ENCODE measurements around the gene STIM1.

Gene STIM1

GRCh38 chr11:3964935-3965604 lies 109.6 kb downstream of the STIM1 start:
- no peak overlapping the region for H4K8ac ChIP-seq (ENCODE audit: low read depth, low read length)
- H3K9ac ChIP-seq (ENCODE audit: low read length) = no peak overlapping the region
- no peak overlapping the region for H3K18ac ChIP-seq (ENCODE audit: low read length)
- H2BK15ac ChIP-seq (replicated peaks; ENCODE audit: low read depth) = no peak overlapping the region
- no peaks in the 10 kb centered on the region for H3K27me3 ChIP-seq (ENCODE audit: insufficient read depth, low read length, poor library complexity)
- no peak overlapping the region for H4K5ac ChIP-seq (ENCODE audit: low read length)
- no peak overlapping the region for H2BK120ac ChIP-seq (ENCODE audit: low read depth, low read length)
- H3K23ac ChIP-seq (ENCODE audit: low read length) = no peak overlapping the region
- no peaks in the 10 kb centered on the region for H3K4me1 ChIP-seq (ENCODE audit: control insufficient read depth, low read depth, low read length)
- H3K36me3 ChIP-seq (ENCODE audit: control insufficient read depth, insufficient read depth, low read length) = no peaks in the 10 kb centered on the region
- H2BK5ac ChIP-seq (ENCODE audit: low read length) = no peak overlapping the region
- no peak overlapping the region for H3K4me2 ChIP-seq (ENCODE audit: low read length)
- H3K4ac ChIP-seq (ENCODE audit: low read depth, low read length) = no peak overlapping the region
- H2AK5ac ChIP-seq (ENCODE audit: low read length) = no peak overlapping the region
- no peaks in the 10 kb centered on the region for H3K79me2 ChIP-seq (ENCODE audit: control insufficient read depth, insufficient read depth, low read length)
- WGBS (ENCODE audit: extremely low coverage, insufficient coverage, low lambda C conversion rate) = no CpG with 5 or more reads among the region's 1 CpG
- H3K56ac ChIP-seq (ENCODE audit: low read length) = no peak overlapping the region
- H3K79me1 ChIP-seq (ENCODE audit: low read length) = no peaks in the 10 kb centered on the region
- no peak overlapping the region for H3K4me3 ChIP-seq (ENCODE audit: low read length)
- no peak overlapping the region for H3K27ac ChIP-seq (ENCODE audit: low read depth, low read length)
- DNase-seq = no peak

GRCh38 chr11:3967695-3968094 lies 112.2 kb downstream of the STIM1 start:
- Histone ChIP-seq H3K4ac (ENCODE audit: low read depth, low read length) (no peak overlapping the region), H3K79me1 (ENCODE audit: low read length) (no peaks in the 10 kb centered on the region), H2BK15ac (replicated peaks; ENCODE audit: low read depth) (no peak overlapping the region), H2BK120ac (ENCODE audit: low read depth, low read length) (no peak overlapping the region), H3K9ac (ENCODE audit: low read length) (no peak overlapping the region), H3K4me3 (ENCODE audit: low read length) (no peak overlapping the region), H3K36me3 (ENCODE audit: control insufficient read depth, insufficient read depth, low read length) (no peaks in the 10 kb centered on the region), H3K27me3 (ENCODE audit: insufficient read depth, low read length, poor library complexity) (no peaks in the 10 kb centered on the region), H4K8ac (ENCODE audit: low read depth, low read length) (no peak overlapping the region), H3K4me2 (ENCODE audit: low read length) (no peak overlapping the region), H3K56ac (ENCODE audit: low read length) (no peak overlapping the region), H3K79me2 (ENCODE audit: control insufficient read depth, insufficient read depth, low read length) (no peaks in the 10 kb centered on the region), H3K4me1 (ENCODE audit: control insufficient read depth, low read depth, low read length) (no peaks in the 10 kb centered on the region), H2AK5ac (ENCODE audit: low read length) (no peak overlapping the region), H2BK5ac (ENCODE audit: low read length) (no peak overlapping the region), H4K5ac (ENCODE audit: low read length) (no peak overlapping the region), H3K18ac (ENCODE audit: low read length) (no peak overlapping the region), H3K23ac (ENCODE audit: low read length) (no peak overlapping the region), H3K27ac (ENCODE audit: low read depth, low read length) (no peak overlapping the region)
- no peak for DNase-seq

- WGBS (ENCODE audit: extremely low coverage, insufficient coverage, low lambda C conversion rate) = no CpG with 5 or more reads among the region's 3 CpGs
- Histone ChIP-seq H3K36me3 (ENCODE audit: control insufficient read depth, insufficient read depth, low read length) (no peaks in the 10 kb centered on the region), H3K9ac (ENCODE audit: low read length) (no peak overlapping the region), H2BK5ac (ENCODE audit: low read length) (no peak overlapping the region), H3K79me2 (ENCODE audit: control insufficient read depth, insufficient read depth, low read length) (no peaks in the 10 kb centered on the region), H3K4me2 (ENCODE audit: low read length) (no peak overlapping the region), H4K5ac (ENCODE audit: low read length) (no peak overlapping the region), H4K8ac (ENCODE audit: low read depth, low read length) (no peak overlapping the region), H2BK15ac (replicated peaks; ENCODE audit: low read depth) (no peak overlapping the region), H3K4me3 (ENCODE audit: low read length) (no peak overlapping the region), H3K4ac (ENCODE audit: low read depth, low read length) (no peak overlapping the region), H2AK5ac (ENCODE audit: low read length) (no peak overlapping the region), H3K18ac (ENCODE audit: low read length) (no peak overlapping the region), H3K23ac (ENCODE audit: low read length) (no peak overlapping the region), H3K79me1 (ENCODE audit: low read length) (no peaks in the 10 kb centered on the region), H3K27me3 (ENCODE audit: insufficient read depth, low read length, poor library complexity) (no peaks in the 10 kb centered on the region), H3K27ac (ENCODE audit: low read depth, low read length) (no peak overlapping the region), H3K56ac (ENCODE audit: low read length) (no peak overlapping the region), H2BK120ac (ENCODE audit: low read depth, low read length) (no peak overlapping the region), H3K4me1 (ENCODE audit: control insufficient read depth, low read depth, low read length) (no peaks in the 10 kb centered on the region)
- no peak for DNase-seq
These were observed 113.7 kb downstream of the STIM1 start for GRCh38 chr11:3969200-3969599.

GRCh38 chr11:3969613-3970012 lies 114.1 kb downstream of the STIM1 start:
- no peak overlapping the region for H3K4me2 ChIP-seq (ENCODE audit: low read length)
- no peak overlapping the region for H2BK15ac ChIP-seq (replicated peaks; ENCODE audit: low read depth)
- WGBS (ENCODE audit: extremely low coverage, insufficient coverage, low lambda C conversion rate) = no CpG with 5 or more reads among the region's 1 CpG
- no peaks in the 10 kb centered on the region for H3K4me1 ChIP-seq (ENCODE audit: control insufficient read depth, low read depth, low read length)
- no peaks in the 10 kb centered on the region for H3K27me3 ChIP-seq (ENCODE audit: insufficient read depth, low read length, poor library complexity)
- H3K9ac ChIP-seq (ENCODE audit: low read length) = no peak overlapping the region
- H3K4me3 ChIP-seq (ENCODE audit: low read length) = no peak overlapping the region
- no peak overlapping the region for H2AK5ac ChIP-seq (ENCODE audit: low read length)
- no peak overlapping the region for H4K5ac ChIP-seq (ENCODE audit: low read length)
- no peak overlapping the region for H3K4ac ChIP-seq (ENCODE audit: low read depth, low read length)
- no peak overlapping the region for H4K8ac ChIP-seq (ENCODE audit: low read depth, low read length)
- H2BK120ac ChIP-seq (ENCODE audit: low read depth, low read length) = no peak overlapping the region
- H3K79me1 ChIP-seq (ENCODE audit: low read length) = no peaks in the 10 kb centered on the region
- no peak overlapping the region for H3K56ac ChIP-seq (ENCODE audit: low read length)
- no peak for DNase-seq
- H3K36me3 ChIP-seq (ENCODE audit: control insufficient read depth, insufficient read depth, low read length) = no peaks in the 10 kb centered on the region
- H3K23ac ChIP-seq (ENCODE audit: low read length) = no peak overlapping the region
- H3K27ac ChIP-seq (ENCODE audit: low read depth, low read length) = no peak overlapping the region
- no peak overlapping the region for H2BK5ac ChIP-seq (ENCODE audit: low read length)
- H3K18ac ChIP-seq (ENCODE audit: low read length) = no peak overlapping the region
- H3K79me2 ChIP-seq (ENCODE audit: control insufficient read depth, insufficient read depth, low read length) = no peaks in the 10 kb centered on the region

GRCh38 chr11:3970108-3970507 lies 114.6 kb downstream of the STIM1 start:
- H3K27me3 ChIP-seq (ENCODE audit: insufficient read depth, low read length, poor library complexity) = no peaks in the 10 kb centered on the region
- H3K56ac ChIP-seq (ENCODE audit: low read length) = no peak overlapping the region
- H2BK5ac ChIP-seq (ENCODE audit: low read length) = no peak overlapping the region
- H4K5ac ChIP-seq (ENCODE audit: low read length) = no peak overlapping the region
- WGBS (ENCODE audit: extremely low coverage, insufficient coverage, low lambda C conversion rate) = no CpG with 5 or more reads among the region's 2 CpGs
- H3K4me1 ChIP-seq (ENCODE audit: control insufficient read depth, low read depth, low read length) = no peaks in the 10 kb centered on the region
- H2BK15ac ChIP-seq (replicated peaks; ENCODE audit: low read depth) = no peak overlapping the region
- H3K36me3 ChIP-seq (ENCODE audit: control insufficient read depth, insufficient read depth, low read length) = no peaks in the 10 kb centered on the region
- H4K8ac ChIP-seq (ENCODE audit: low read depth, low read length) = no peak overlapping the region
- H3K18ac ChIP-seq (ENCODE audit: low read length) = no peak overlapping the region
- H3K79me1 ChIP-seq (ENCODE audit: low read length) = no peaks in the 10 kb centered on the region
- H3K27ac ChIP-seq (ENCODE audit: low read depth, low read length) = no peak overlapping the region
- H3K79me2 ChIP-seq (ENCODE audit: control insufficient read depth, insufficient read depth, low read length) = no peaks in the 10 kb centered on the region
- no peak overlapping the region for H3K4me2 ChIP-seq (ENCODE audit: low read length)
- no peak overlapping the region for H3K4ac ChIP-seq (ENCODE audit: low read depth, low read length)
- no peak overlapping the region for H3K23ac ChIP-seq (ENCODE audit: low read length)
- H3K9ac ChIP-seq (ENCODE audit: low read length) = no peak overlapping the region
- H3K4me3 ChIP-seq (ENCODE audit: low read length) = no peak overlapping the region
- no peak for DNase-seq
- H2AK5ac ChIP-seq (ENCODE audit: low read length) = no peak overlapping the region
- H2BK120ac ChIP-seq (ENCODE audit: low read depth, low read length) = no peak overlapping the region

GRCh38 chr11:3971756-3972404 lies 116.4 kb downstream of the STIM1 start:
- Histone ChIP-seq H2BK5ac (ENCODE audit: low read length) (no peak overlapping the region), H2BK15ac (replicated peaks; ENCODE audit: low read depth) (no peak overlapping the region), H3K4me3 (ENCODE audit: low read length) (no peak overlapping the region), H3K4me2 (ENCODE audit: low read length) (no peak overlapping the region), H3K56ac (ENCODE audit: low read length) (no peak overlapping the region), H4K5ac (ENCODE audit: low read length) (no peak overlapping the region), H3K9ac (ENCODE audit: low read length) (no peak overlapping the region), H3K27ac (ENCODE audit: low read depth, low read length) (no peak overlapping the region), H3K23ac (ENCODE audit: low read length) (no peak overlapping the region), H2AK5ac (ENCODE audit: low read length) (no peak overlapping the region), H3K27me3 (ENCODE audit: insufficient read depth, low read length, poor library complexity) (no peaks in the 10 kb centered on the region), H3K79me2 (ENCODE audit: control insufficient read depth, insufficient read depth, low read length) (no peaks in the 10 kb centered on the region), H3K79me1 (ENCODE audit: low read length) (no peaks in the 10 kb centered on the region), H3K4me1 (ENCODE audit: control insufficient read depth, low read depth, low read length) (no peaks in the 10 kb centered on the region), H2BK120ac (ENCODE audit: low read depth, low read length) (no peak overlapping the region), H3K36me3 (ENCODE audit: control insufficient read depth, insufficient read depth, low read length) (no peaks in the 10 kb centered on the region), H3K4ac (ENCODE audit: low read depth, low read length) (no peak overlapping the region), H3K18ac (ENCODE audit: low read length) (no peak overlapping the region), H4K8ac (ENCODE audit: low read depth, low read length) (no peak overlapping the region)
- DNase-seq = no peak
- no CpG with 5 or more reads among the region's 2 CpGs for WGBS (ENCODE audit: extremely low coverage, insufficient coverage, low lambda C conversion rate)

Measured in mesendoderm (in vitro differentiated cells).